IgD-negative memory B cell (primary cell): ENCODE measurements around the gene MED15. TPM values are rescaled to one million over a fixed set of nuclear protein-coding genes. Genes with fewer than 3 reads are reported as not detected.
A peak's percentile ranks its signal among the peaks of the same experiment; 100 is the strongest.

Experiments
- H3K27ac Mint-ChIP-seq, 3 donors: one replicate each; pipeline ENCODE4 v1.8.0; 2020 to 2022; ENCODE audit warnings: mild to moderate bottlenecking in 3 of 3, mixed read lengths in 3 of 3, moderate library complexity in 1 of 3
- H3K27me3 Mint-ChIP-seq: one replicate; pipeline ENCODE4 v1.8.0; 2021; ENCODE audit warnings: mixed read lengths
- H3K36me3 Mint-ChIP-seq: one replicate; pipeline ENCODE4 v1.8.0; 2020; ENCODE audit warnings: mild to moderate bottlenecking, mixed read lengths
- H3K4me1 Mint-ChIP-seq, 3 donors: one replicate each; pipeline ENCODE4 v1.8.0; 2020 to 2022; ENCODE audit warnings: mixed read lengths in 3 of 3, mild to moderate bottlenecking in 1 of 3
- H3K4me3 Mint-ChIP-seq, 4 donors: one replicate each; pipeline ENCODE4 v1.8.0; 2020 to 2022; ENCODE audit warnings: mild to moderate bottlenecking in 4 of 4, mixed read lengths in 4 of 4, moderate library complexity in 3 of 4
- H3K9me3 Mint-ChIP-seq, 3 donors: one replicate each; pipeline ENCODE4 v1.8.0; 2020 to 2021; ENCODE audit warnings: mixed read lengths in 3 of 3, mild to moderate bottlenecking in 1 of 3
- polyA plus RNA-seq: library from polyadenylated mRNA; unstranded; fragments of 300-500 nt; fragmentation: Illumina TruSeq; gene quantifications from one replicate; pipeline ENCODE4 v1.2.3, GENCODE V29; 2021

Gene MED15
- polyA plus RNA-seq, 1 donor from 2014 or later, result 50.2 TPM

DNA sequence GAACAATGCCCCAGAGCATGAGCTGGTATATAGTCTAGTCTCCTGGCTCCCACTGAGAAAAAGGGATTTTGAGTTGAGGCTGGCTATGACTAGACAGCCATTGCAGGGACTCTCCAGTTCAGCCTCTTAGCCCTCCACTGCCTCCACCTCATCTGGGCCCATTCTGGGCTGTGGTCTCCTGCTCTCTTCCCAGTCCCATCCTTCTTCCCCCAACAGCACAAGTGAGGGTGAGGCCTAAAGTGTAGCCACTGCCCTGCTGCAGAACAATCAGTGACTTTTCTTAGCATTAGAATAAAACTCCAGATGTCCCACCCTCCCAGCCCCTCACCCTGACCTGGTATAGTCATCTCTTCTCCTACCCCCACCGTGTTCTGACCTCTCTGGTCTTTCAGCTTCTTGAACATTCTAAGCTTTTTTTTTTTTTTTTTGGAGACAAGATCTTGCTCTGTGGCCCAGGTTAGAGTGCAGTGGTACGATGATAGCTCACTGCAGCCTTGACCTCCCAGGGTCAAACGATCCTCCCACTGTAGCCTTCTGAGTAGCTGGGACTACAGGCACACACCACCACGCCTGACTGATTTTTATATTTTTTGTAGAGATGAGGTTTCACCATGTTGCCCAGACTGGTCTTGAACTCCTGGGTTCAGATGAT is 4.3 kb downstream of the MED15 start:
- H3K27ac Mint-ChIP-seq, result peak overlapping the region in 1 of 3 donors; percentile 81
- no peaks in the 10 kb centered on the region for H3K27me3 Mint-ChIP-seq
- peaks cover 33 to 50% (median 50%) of the 10 kb centered on the region in 3 donors for H3K4me1 Mint-ChIP-seq
- H3K36me3 Mint-ChIP-seq, result peaks cover 3% of the 10 kb centered on the region
- H3K4me3 Mint-ChIP-seq, result peak overlapping the region in 2 of 4 donors; percentile 53 to 64
- no peaks in the 10 kb centered on the region for H3K9me3 Mint-ChIP-seq

DNA sequence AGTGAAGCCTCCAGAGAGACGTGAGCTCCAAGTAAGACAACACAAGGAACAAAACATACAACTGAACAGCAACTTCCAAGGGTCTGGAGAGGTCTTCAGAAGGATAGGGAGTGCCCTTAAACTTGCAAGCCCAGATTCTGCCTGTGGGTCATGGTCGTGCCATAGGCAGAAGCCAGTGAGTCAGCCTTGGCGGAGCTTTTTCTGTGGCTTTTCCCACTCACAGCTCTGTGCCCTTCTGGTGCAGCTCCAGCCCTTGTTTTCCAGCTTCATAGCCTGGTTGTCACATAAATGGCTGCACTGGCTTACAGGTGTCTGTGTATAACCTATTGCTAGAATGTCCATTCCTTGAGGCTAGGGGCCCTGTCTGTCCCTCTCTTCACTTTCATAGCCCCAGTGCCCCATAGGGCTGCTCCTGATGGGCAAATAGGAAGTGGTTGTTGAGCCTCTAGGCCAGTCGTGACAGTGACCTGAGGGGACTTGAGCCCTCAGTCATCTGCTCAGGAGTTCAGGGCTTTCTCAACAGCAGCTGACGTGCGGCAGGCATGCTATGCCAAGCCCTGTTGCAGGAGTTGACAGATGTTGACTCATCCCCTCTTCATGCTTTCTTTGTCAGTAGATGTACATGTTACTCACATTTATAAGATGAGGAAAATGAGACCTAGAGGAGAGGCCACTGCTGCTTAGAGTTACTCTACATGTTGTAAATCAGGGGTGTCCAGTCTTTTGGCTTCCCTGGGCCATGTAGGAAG is 7.4 kb downstream of the MED15 start:
- H3K4me3 Mint-ChIP-seq, result no peak overlapping the region
- no peaks in the 10 kb centered on the region for H3K9me3 Mint-ChIP-seq
- H3K4me1 Mint-ChIP-seq, result peaks cover 18 to 37% (median 26%) of the 10 kb centered on the region in 3 donors
- H3K27ac Mint-ChIP-seq, result no peak overlapping the region
- no peaks in the 10 kb centered on the region for H3K27me3 Mint-ChIP-seq
- peaks cover 3% of the 10 kb centered on the region for H3K36me3 Mint-ChIP-seq

DNA sequence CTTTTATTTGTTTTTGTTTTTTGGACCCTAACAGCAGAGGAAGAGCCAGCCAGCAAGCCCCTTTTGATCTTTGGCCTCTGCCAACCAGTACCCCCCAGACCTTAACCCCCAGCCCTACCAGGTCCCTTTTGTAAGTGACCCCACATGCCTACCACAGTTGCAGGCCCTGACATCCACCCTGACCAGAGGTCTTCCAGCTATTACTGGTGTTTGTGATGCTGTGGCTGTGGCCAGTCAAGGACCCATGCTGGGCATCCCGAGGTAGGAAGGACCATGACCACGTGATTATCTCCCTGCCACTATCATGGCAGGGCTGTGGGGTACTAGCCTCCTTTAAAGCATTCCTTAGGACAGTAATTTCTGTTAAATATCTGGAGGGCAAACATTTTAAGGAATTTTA is 9.0 kb downstream of the MED15 start:
- peaks cover 14 to 31% (median 16%) of the 10 kb centered on the region in 3 donors for H3K4me1 Mint-ChIP-seq
- peaks cover 3% of the 10 kb centered on the region for H3K36me3 Mint-ChIP-seq
- H3K4me3 Mint-ChIP-seq, result no peak overlapping the region
- H3K9me3 Mint-ChIP-seq, result no peaks in the 10 kb centered on the region
- H3K27ac Mint-ChIP-seq, result no peak overlapping the region
- H3K27me3 Mint-ChIP-seq, result no peaks in the 10 kb centered on the region

DNA sequence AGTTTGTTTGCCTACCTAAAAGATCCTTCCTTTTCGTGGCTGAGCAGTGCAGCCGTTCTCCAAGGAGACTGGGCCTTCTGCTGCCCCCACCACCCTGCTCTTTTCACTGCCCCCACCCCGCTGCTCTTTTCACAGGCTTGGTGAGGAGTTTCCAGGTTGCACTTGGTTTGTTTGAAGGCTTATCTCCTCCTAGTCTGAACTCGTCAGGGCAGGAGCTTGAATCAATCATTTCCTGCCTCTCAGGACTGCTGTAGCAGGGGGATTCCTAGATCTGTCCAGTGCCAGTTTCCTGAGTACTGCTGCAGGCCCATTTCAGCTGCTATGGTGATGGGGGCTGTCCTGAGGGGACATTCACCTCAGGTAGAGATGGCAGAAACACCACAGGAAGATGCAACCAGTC is 10.0 kb downstream of the MED15 start:
- Mint-ChIP-seq H3K9me3 (no peaks in the 10 kb centered on the region), H3K27me3 (no peaks in the 10 kb centered on the region), H3K4me1 (peaks cover 7 to 30% (median 16%) of the 10 kb centered on the region in 3 donors), H3K27ac (peak overlapping the region in 1 of 3 donors; percentile 91), H3K4me3 (no peak overlapping the region), H3K36me3 (peaks cover 3% of the 10 kb centered on the region)

DNA sequence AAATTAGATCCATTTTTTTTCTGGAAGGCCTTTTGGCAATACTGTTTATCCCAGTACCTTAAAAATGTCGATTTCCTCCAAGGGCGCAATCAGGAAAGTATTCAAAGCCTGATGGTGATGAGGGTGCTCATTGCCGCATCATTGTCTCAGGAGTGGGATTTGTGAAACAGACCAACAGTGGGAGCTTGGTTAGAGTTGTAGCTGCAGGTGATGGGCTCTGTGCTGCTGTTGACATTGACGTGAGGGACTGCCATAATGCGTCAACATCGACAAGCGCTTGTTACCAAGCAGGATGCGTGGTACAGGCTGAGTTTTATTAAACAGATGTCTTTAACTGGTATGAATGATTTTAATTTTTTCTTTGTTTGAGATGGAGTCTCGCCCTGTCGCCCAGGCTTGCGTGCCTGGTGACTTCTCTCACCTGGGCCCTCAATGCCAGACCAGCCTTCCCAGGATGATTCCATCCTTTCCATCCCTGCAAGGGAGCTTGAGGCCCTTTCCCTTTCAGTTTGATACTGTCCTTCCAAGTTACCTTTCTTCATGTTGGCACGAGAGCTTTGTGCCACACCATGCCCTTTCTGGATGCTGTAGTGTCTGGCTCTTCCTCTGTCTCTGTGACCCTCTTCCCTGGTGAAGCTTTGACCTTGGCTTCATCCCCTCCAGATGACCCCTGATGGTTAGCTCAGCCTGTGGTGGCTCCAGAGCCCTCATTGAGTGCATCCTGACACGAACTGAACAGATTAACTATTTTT is 10.6 kb downstream of the MED15 start:
- Mint-ChIP-seq H3K4me1 (peaks cover 8 to 33% (median 21%) of the 10 kb centered on the region in 3 donors), H3K36me3 (peaks cover 3% of the 10 kb centered on the region), H3K27me3 (no peaks in the 10 kb centered on the region), H3K27ac (peak overlapping the region in 1 of 3 donors; percentile 91), H3K4me3 (peak overlapping the region in 1 of 4 donors; percentile 33), H3K9me3 (no peaks in the 10 kb centered on the region)

DNA sequence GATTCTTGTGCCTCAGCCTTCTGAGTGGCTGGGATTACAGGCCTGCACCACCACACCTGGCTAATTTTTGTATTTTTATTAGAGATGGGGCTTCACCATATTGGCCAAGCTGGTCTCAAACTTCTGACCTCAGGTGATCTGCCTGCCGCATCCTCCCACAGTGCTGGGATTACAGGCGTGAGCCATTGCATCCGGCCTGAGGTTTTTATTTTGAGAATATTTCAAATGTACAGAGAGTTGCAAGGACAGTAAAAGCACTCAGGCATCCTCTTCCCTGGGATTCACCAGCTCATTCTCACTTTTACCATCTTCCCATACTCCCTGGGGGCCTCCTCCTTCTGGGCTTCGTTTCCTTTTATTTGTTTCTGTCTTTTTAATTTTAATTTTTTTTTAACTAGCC is 12.1 kb downstream of the MED15 start:
- H3K9me3 Mint-ChIP-seq, result no peaks in the 10 kb centered on the region
- H3K36me3 Mint-ChIP-seq, result no peaks in the 10 kb centered on the region
- H3K4me3 Mint-ChIP-seq, result no peak overlapping the region
- peaks cover 12 to 37% (median 34%) of the 10 kb centered on the region in 3 donors for H3K4me1 Mint-ChIP-seq
- no peaks in the 10 kb centered on the region for H3K27me3 Mint-ChIP-seq
- H3K27ac Mint-ChIP-seq, result no peak overlapping the region

DNA sequence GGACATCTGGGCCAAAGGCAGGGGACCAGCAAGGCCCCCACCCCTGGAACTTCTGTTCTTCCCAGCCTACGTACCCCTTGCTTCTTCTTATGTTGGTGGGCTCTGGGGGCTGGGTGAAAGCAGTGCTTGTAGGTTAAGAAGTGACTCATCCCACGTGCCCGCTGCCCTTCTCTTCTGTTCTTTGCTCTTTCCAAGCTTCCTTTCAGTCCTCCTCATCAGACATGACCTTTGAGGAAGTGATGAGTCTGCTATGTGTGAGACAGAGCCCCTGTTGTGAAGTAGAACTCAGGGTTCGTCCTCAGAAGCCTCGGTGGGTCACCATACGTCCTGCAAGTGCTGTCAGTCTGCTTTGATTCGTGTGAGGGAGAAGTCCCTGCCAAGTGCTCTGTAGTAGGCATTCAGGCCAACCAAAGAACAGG is 12.7 kb downstream of the MED15 start:
- H3K27me3 Mint-ChIP-seq, result no peaks in the 10 kb centered on the region
- H3K9me3 Mint-ChIP-seq, result no peaks in the 10 kb centered on the region
- H3K27ac Mint-ChIP-seq, result peak overlapping the region in 2 of 3 donors; percentile 31 to 77
- peaks cover 12 to 38% (median 34%) of the 10 kb centered on the region in 3 donors for H3K4me1 Mint-ChIP-seq
- H3K36me3 Mint-ChIP-seq, result no peaks in the 10 kb centered on the region
- no peak overlapping the region for H3K4me3 Mint-ChIP-seq

DNA sequence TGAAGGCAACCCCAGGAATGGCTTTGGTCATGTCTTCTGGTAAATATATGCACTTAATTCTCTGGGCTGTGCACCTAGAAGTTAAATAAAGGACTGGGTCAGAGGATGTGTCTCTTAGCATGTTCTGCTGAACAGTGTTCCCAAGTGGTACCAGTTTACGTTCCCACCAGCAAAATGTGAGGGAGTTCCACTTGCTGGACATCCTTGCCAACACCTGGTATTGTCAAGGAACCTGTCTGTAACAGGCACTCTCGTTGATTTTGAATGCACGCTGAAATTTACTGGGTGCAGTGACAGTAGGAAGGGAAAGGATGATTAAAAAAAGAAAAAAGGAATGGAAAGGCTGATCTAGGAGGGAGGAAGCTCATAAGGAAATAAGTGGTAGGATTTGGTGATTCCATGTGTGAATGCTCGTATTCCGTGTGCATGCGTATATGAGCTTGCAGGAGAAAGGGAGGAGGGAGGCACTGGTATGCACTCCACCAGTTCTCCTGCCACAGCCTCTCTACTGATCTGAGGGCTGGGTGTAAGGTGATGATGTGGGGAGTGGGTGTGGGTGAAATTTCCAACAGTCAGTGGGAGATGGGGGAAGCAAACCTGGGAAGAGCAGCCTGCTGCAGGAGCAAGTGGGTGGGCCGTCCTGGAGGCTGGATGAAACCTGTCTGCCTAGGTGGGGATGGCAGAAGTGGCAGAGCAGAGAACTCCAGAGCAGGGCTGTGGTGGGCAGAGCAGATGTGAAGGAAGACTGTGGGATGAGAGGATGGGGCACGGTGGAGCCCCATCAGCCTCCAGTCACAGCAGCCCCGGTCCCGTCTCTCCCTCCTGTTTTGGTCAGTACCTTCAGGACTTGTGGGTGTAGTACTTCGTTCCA is 15.0 kb downstream of the MED15 start:
- Mint-ChIP-seq H3K4me1 (peaks cover 16 to 43% (median 42%) of the 10 kb centered on the region in 3 donors), H3K9me3 (no peaks in the 10 kb centered on the region), H3K27me3 (no peaks in the 10 kb centered on the region), H3K27ac (peak overlapping the region; percentile 29 to 84 (median 61)), H3K36me3 (peaks cover 2% of the 10 kb centered on the region), H3K4me3 (no peak overlapping the region)

DNA sequence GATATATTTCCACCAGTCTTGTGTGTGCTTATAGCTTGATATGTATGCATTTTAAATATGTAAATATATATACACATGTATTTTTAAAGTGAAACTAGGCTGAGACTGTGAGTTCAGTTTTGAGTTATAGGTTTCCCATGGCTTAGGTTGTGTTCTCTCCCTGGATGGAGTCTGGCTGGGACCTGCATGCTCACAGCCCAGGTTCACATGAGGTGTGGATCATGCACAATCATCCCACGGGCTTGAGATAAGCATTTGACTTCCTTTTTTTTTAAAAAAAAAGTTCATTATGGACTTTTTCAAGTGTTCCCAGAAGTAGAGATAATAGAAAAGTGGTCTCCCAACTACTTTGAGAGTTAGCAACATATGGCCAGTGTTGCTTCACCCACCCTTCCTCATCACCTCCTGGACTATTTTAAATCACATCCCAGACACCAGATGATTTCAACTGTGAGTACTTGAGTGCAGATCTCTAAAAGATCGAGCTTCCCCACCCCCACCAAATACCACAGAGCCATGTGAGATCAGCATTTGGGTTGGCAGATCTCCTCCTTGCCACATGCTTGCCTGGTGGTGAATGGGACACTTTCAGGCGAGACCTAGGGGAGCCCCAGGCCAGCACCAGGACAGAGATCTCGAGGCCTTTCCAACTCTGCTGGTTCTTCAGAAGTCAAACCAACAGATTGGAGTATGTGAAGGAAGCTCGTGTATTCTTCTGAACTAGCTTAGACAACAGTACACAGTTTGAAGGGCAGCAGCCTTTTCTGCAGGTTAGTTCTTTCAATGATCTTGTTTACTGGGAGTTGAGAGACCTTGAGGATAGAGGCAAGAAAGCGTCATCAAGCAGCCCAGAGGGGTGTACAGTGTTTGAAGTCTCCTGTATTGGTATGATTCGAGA is 15.9 kb downstream of the MED15 start:
- H3K4me1 Mint-ChIP-seq, result peaks cover 18 to 40% (median 37%) of the 10 kb centered on the region in 3 donors
- no peaks in the 10 kb centered on the region for H3K9me3 Mint-ChIP-seq
- no peaks in the 10 kb centered on the region for H3K27me3 Mint-ChIP-seq
- H3K36me3 Mint-ChIP-seq, result peaks cover 6% of the 10 kb centered on the region
- peak overlapping the region in 1 of 4 donors; percentile 63 for H3K4me3 Mint-ChIP-seq
- H3K27ac Mint-ChIP-seq, result peak overlapping the region; percentile 23 to 65 (median 61)

DNA sequence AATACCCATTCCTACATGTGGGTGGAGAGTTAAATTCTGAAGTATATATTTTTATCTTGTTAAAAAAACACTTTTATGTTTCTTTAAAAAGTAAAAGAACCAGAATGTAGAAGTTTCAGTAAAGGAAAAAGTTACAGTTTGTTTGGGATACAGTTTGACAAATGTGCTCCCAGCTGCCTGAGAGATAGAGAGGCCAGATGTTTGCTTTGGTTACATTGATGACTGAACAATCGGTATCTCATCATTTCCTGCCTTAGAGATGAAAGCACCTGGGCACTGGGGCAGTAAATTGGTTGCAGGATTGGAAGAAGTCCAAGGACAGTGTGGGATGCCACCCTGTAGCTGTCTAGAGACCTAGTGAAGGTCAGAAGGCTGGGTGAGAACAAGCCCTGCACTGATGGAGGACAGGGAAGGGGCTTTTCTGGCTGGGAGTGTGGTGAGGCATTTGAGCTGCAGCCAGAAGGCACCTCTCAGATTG is 16.6 kb downstream of the MED15 start:
- no peaks in the 10 kb centered on the region for H3K9me3 Mint-ChIP-seq
- H3K27ac Mint-ChIP-seq, result peak overlapping the region; percentile 25 to 65 (median 64)
- no peaks in the 10 kb centered on the region for H3K27me3 Mint-ChIP-seq
- peaks cover 18 to 37% (median 34%) of the 10 kb centered on the region in 3 donors for H3K4me1 Mint-ChIP-seq
- no peak overlapping the region for H3K4me3 Mint-ChIP-seq
- peaks cover 6% of the 10 kb centered on the region for H3K36me3 Mint-ChIP-seq

DNA sequence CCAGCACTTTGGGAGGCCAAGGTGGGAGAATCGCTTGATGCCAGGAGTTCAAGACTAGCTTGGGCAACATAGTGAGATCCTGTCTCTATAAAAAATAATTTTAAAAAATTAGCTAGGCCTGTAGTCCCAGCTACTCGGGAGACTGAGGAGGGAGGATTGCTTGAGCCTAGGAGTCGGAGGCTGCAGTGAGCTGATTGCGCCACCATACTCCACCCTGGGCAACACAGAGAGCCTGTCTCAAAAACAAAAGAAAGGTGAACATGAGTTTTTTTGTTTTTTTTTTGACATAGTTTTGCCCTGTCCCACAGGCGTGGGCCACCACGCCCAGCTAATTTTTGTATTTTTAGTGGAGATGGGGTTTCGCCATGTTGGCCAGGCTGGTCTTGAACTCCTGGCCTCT is 17.6 kb downstream of the MED15 start:
- Mint-ChIP-seq H3K36me3 (peaks cover 6% of the 10 kb centered on the region), H3K27ac (peak overlapping the region in 1 of 3 donors; percentile 64), H3K4me3 (no peak overlapping the region)

DNA sequence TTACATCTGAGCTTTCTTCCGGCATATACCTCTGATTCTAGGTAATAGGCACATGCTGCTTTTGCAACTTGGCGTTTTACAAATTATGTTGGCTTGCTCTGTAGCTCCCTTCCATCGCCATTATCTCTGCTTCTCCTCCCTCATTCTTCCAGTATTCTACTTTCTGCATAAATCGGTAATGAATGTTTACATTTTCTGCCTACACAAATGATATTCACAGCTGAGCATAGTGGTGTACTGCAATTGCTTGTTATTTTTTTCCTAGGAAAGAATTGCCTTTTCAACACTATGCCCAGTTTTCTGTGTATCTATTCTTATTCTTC is 18.9 kb downstream of the MED15 start:
- Mint-ChIP-seq H3K36me3 (peaks cover 6% of the 10 kb centered on the region), H3K27ac (no peak overlapping the region), H3K27me3 (no peaks in the 10 kb centered on the region), H3K9me3 (no peaks in the 10 kb centered on the region), H3K4me3 (no peak overlapping the region), H3K4me1 (peaks cover 18 to 37% (median 34%) of the 10 kb centered on the region in 3 donors)

More for the DNA sequence above, 17.6 kb downstream of the MED15 start:
- H3K4me1 Mint-ChIP-seq, result peaks cover 18 to 37% (median 36%) of the 10 kb centered on the region in 3 donors
- H3K9me3 Mint-ChIP-seq, result no peaks in the 10 kb centered on the region
- no peaks in the 10 kb centered on the region for H3K27me3 Mint-ChIP-seq

DNA sequence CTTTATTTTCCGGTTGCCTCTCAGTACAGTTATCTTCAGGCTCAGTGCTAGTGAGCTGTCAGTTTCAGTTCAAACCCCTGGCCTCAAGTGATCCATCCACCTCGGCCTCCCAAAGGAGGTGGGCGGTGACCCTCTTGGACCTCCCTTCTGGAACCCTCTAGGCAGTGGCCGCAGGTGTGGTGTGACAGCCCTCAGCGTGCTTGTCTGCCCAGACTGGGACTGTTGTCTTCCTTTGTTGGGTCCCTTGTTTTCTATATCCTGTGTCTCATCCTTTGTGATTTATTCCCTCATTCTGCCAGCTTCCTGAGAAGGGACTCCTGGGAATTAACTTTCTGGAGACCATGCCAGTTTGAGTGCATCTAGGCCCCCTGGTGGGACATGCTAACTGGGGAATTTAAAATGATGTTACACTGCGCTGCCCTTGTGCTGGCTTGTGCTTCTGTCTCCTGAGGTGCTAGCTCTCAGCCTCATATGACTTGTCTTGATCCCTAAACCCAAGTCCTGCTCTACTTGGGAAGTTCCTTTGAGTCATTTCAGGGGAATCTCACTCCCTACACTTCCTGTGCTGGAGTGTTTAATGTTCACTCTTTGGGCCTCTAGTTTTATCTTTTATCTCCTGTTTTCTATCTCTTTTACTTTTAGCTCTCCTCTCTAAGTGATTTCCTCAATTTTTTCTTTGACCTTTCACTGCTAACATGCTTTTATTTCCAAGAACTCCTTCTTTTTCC is 19.4 kb downstream of the MED15 start:
- H3K27me3 Mint-ChIP-seq, result no peaks in the 10 kb centered on the region
- peaks cover 6% of the 10 kb centered on the region for H3K36me3 Mint-ChIP-seq
- no peak overlapping the region for H3K27ac Mint-ChIP-seq
- H3K4me1 Mint-ChIP-seq, result peaks cover 18 to 38% (median 37%) of the 10 kb centered on the region in 3 donors
- no peaks in the 10 kb centered on the region for H3K9me3 Mint-ChIP-seq
- no peak overlapping the region for H3K4me3 Mint-ChIP-seq
